Neural crest cell (in vitro differentiated cells): Measurements from ENCODE around the gene GPATCH2. TPM values are rescaled to one million over a fixed set of nuclear protein-coding genes. Genes with fewer than 3 reads are reported as not detected.

Experiments used
- DNase-seq: peaks from one replicate; pipeline ENCODE4 v3.0.0; 2021; ENCODE audit warnings: low read depth, mixed read lengths, low spot score
- H3K27ac Mint-ChIP-seq: one replicate; pipeline ENCODE4 v1.8.0; 2021; ENCODE audit warnings: mild to moderate bottlenecking, mixed read lengths; ENCODE audit not compliant: unreplicated experiment
- H3K27me3 Mint-ChIP-seq: 2 replicates; pipeline ENCODE4 v1.8.0; 2021; ENCODE audit warnings: low read depth, mild to moderate bottlenecking, mixed read lengths
- H3K36me3 Mint-ChIP-seq: 2 replicates; pipeline ENCODE4 v1.8.0; 2021; ENCODE audit warnings: low read depth, mild to moderate bottlenecking, mixed read lengths
- H3K4me1 Mint-ChIP-seq: 2 replicates; pipeline ENCODE4 v1.8.0; 2021; ENCODE audit warnings: mixed read lengths
- H3K4me3 Mint-ChIP-seq: one replicate; pipeline ENCODE4 v1.8.0; 2021; ENCODE audit warnings: mild to moderate bottlenecking, mixed read lengths
- H3K9me3 Mint-ChIP-seq: 2 replicates; pipeline ENCODE4 v1.8.0; 2021; ENCODE audit warnings: mixed read lengths
- total RNA-seq: library from RNA; stranded (reverse); gene quantifications from 2 replicates; pipeline ENCODE4 v1.2.1, GENCODE V29; 2021
- TF ChIP-seq, protein P1 (sequence below): fragments of 200-600 bp; sonication (generic); conservative IDR thresholded peaks from 2 replicates; pipeline ENCODE4 v1.5.0; 2021; ENCODE audit warnings: antibody characterized with exemption, mild to moderate bottlenecking

Gene GPATCH2
- total RNA-seq, 1 donor from 2014 or later: 16.6 TPM

- DNase-seq: no peak
- TF ChIP-seq, protein P1, sequence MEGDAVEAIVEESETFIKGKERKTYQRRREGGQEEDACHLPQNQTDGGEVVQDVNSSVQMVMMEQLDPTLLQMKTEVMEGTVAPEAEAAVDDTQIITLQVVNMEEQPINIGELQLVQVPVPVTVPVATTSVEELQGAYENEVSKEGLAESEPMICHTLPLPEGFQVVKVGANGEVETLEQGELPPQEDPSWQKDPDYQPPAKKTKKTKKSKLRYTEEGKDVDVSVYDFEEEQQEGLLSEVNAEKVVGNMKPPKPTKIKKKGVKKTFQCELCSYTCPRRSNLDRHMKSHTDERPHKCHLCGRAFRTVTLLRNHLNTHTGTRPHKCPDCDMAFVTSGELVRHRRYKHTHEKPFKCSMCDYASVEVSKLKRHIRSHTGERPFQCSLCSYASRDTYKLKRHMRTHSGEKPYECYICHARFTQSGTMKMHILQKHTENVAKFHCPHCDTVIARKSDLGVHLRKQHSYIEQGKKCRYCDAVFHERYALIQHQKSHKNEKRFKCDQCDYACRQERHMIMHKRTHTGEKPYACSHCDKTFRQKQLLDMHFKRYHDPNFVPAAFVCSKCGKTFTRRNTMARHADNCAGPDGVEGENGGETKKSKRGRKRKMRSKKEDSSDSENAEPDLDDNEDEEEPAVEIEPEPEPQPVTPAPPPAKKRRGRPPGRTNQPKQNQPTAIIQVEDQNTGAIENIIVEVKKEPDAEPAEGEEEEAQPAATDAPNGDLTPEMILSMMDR: no peak
- Mint-ChIP-seq H3K9me3 (no peaks in the 10 kb centered on the region), H3K4me1 (no peaks in the 10 kb centered on the region), H3K27ac (no peak overlapping the region), H3K27me3 (no peaks in the 10 kb centered on the region), H3K36me3 (peaks cover 8% of the 10 kb centered on the region), H3K4me3 (no peak overlapping the region)
These were observed 53.6 kb downstream of the GPATCH2 start for GRCh38 chr1:217577336-217577735.

- Mint-ChIP-seq H3K9me3 (no peaks in the 10 kb centered on the region), H3K27me3 (no peaks in the 10 kb centered on the region), H3K36me3 (no peaks in the 10 kb centered on the region), H3K27ac (no peak overlapping the region), H3K4me3 (no peak overlapping the region), H3K4me1 (no peaks in the 10 kb centered on the region)
- DNase-seq: no peak
- TF ChIP-seq, protein P1: no peak
These were observed 56.5 kb downstream of the GPATCH2 start for GRCh38 chr1:217574265-217574949.

DNA sequence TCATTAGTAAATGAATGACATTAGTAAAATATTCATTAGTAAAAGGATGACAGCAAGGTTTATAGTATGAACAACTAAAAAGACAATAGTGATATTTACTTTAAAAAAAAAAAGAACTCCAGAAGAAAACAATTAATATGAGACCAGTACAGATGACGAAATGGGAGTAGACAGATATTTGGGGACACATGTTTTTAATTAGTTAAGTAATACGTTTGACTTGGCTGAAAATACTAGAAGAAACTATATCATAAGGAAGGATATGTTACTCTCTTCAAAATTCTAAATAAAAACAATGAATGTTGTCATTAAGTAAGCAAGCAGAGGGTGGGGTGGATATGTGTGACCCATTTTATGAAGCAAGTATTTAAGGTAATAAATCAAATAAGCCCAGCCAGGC is 61.9 kb downstream of the GPATCH2 start:
- DNase-seq: no peak
- no peaks in the 10 kb centered on the region for H3K4me1 Mint-ChIP-seq
- H3K9me3 Mint-ChIP-seq: no peaks in the 10 kb centered on the region
- H3K4me3 Mint-ChIP-seq: no peak overlapping the region
- H3K36me3 Mint-ChIP-seq: no peaks in the 10 kb centered on the region
- no peak overlapping the region for H3K27ac Mint-ChIP-seq
- TF ChIP-seq, protein P1: no peak
- no peaks in the 10 kb centered on the region for H3K27me3 Mint-ChIP-seq

GRCh38 chr1:217568200-217568599 is 62.7 kb downstream of the GPATCH2 start:
- H3K27me3 Mint-ChIP-seq: no peaks in the 10 kb centered on the region
- no peaks in the 10 kb centered on the region for H3K4me1 Mint-ChIP-seq
- H3K36me3 Mint-ChIP-seq: no peaks in the 10 kb centered on the region
- H3K27ac Mint-ChIP-seq: no peak overlapping the region
- H3K9me3 Mint-ChIP-seq: no peaks in the 10 kb centered on the region
- TF ChIP-seq, protein P1: no peak
- H3K4me3 Mint-ChIP-seq: no peak overlapping the region
- DNase-seq: no peak

DNA sequence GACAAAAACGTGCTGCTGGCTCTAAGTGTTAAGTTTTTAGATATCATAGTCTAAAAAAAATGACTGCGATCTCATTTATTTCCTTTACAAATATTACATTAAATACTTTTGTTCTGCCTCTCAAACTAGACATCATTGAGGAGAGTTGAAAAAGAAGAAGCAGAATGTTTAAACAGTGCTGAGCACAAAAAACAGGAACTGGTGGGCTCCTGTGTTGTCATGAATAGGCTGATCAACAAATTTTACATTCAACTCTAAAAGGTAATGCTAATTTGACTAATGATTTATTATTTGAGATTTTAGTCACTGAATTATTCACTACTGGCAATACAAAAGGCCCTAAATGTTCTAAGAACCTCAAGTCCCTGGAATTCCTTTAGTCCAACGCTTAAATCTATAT is 66.1 kb downstream of the GPATCH2 start:
- Mint-ChIP-seq H3K27me3 (no peaks in the 10 kb centered on the region), H3K4me3 (no peak overlapping the region), H3K27ac (no peak overlapping the region), H3K9me3 (no peaks in the 10 kb centered on the region), H3K36me3 (no peaks in the 10 kb centered on the region), H3K4me1 (no peaks in the 10 kb centered on the region)
- TF ChIP-seq, protein P1: no peak
- DNase-seq: no peak
